Tibial artery (tissue), 4 donors: Measurements from ENCODE around the gene SLC13A4.

ENCODE experiments used
- DNase-seq, 2 donors: peaks; one replicate each; pipeline ENCODE4 v3.0.0-alpha.2; 2019
- H3K27ac ChIP-seq, 2 donors: fragments of 200-600 bp; sonication (generic) in 1 of 2; 1 replicate in 1 of 2; 2 replicates in 1 of 2; pipeline ENCODE4 v1.5.1; 2018 to 2019; ENCODE audit warnings: mild to moderate bottlenecking in 1 of 2
- H3K27me3 ChIP-seq, 2 donors: fragments of 200-600 bp; sonication (generic) in 1 of 2; one replicate each; pipeline versions ENCODE4 v1.5.1 to v1.6.0; 2016 to 2019
- H3K36me3 ChIP-seq, 3 donors: fragments of 200-600 bp; sonication (generic) in 2 of 3; one replicate each; pipeline ENCODE4 v1.5.1; 2016 to 2019; ENCODE audit warnings: mild to moderate bottlenecking in 2 of 3
- H3K4me1 ChIP-seq, 4 donors: fragments of 200-600 bp; sonication (generic) in 2 of 4; 1 replicate in 3 of 4; 2 replicates in 1 of 4; pipeline ENCODE4 v1.5.1; 2016 to 2019
- H3K4me3 ChIP-seq, 2 donors: fragments of 200-600 bp; sonication (generic) in 1 of 2; 1 replicate in 1 of 2; 2 replicates in 1 of 2; pipeline ENCODE4 v1.5.1; 2018 to 2019; ENCODE audit warnings: mild to moderate bottlenecking in 2 of 2
- H3K9me3 ChIP-seq, 3 donors: fragments of 200-600 bp; sonication (generic) in 1 of 3; one replicate each; pipeline ENCODE4 v1.5.1; 2016 to 2019
- intact Hi-C: fragments of 100-400 bp; cut with DNase I; formaldehyde crosslinking; loops from one replicate; pipeline ENCODE4 v1.15.0; 2023; ENCODE audit warnings: low total_unique reads
- TF ChIP-seq, protein P1 (sequence below), 2 experiments: fragments of 200-600 bp in 1 of 2; fragments of 450-650 bp in 1 of 2; IDR thresholded peaks; one replicate each; pipeline ENCODE4 v1.5.1; 2017 to 2019; ENCODE audit warnings: antibody characterized with exemption in 2 of 2, mild to moderate bottlenecking in 1 of 2, moderate library complexity in 1 of 2

Gene SLC13A4

DNA sequence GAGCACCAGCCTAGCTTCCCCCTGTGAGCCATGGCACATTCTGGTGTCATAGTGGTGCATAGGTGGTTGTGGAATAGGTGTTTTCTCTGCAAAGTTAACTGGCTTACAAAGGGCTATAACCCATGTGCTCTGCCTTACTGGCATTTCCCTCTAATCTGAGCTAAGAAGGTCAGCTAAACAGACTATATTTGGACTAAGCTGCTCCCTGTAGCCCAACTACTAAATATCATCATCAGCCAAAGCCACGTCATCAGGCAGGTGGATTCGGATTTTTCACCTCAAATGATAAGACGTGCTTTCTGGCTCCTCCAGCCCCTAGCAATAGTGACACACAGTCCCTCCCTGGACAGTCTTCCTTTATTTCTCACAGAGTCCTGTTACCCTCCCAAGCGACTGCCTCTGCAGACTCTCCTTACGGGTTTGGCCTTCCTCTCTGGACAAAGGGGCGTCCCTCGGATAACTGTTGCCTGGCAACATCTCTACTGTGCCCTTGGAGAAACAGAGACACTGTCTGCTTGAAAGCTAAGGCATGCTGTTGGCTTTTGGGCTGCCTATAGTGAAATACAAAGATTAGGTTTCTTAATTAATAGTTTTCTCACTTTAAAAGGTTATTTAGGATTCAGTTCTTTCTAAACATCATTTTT is 9.1 kb downstream of the SLC13A4 start:
- Histone ChIP-seq H3K9me3 (no peaks in the 10 kb centered on the region), H3K4me3 (no peak overlapping the region), H3K27ac (no peak overlapping the region), H3K36me3 (no peaks in the 10 kb centered on the region), H3K4me1 (peaks cover 0 to 24% (median 13%) of the 10 kb centered on the region in 4 donors), H3K27me3 (no peaks in the 10 kb centered on the region)
- TF ChIP-seq, protein P1, sequence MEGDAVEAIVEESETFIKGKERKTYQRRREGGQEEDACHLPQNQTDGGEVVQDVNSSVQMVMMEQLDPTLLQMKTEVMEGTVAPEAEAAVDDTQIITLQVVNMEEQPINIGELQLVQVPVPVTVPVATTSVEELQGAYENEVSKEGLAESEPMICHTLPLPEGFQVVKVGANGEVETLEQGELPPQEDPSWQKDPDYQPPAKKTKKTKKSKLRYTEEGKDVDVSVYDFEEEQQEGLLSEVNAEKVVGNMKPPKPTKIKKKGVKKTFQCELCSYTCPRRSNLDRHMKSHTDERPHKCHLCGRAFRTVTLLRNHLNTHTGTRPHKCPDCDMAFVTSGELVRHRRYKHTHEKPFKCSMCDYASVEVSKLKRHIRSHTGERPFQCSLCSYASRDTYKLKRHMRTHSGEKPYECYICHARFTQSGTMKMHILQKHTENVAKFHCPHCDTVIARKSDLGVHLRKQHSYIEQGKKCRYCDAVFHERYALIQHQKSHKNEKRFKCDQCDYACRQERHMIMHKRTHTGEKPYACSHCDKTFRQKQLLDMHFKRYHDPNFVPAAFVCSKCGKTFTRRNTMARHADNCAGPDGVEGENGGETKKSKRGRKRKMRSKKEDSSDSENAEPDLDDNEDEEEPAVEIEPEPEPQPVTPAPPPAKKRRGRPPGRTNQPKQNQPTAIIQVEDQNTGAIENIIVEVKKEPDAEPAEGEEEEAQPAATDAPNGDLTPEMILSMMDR (IDR thresholded peaks at IDR 0.05), result no peak
- intact Hi-C loops, result loop anchor here (10.0 kb wide), 1 partner anchor 76 kb away; no protein-coding TSS in a partner anchor
- DNase-seq, result no peak

DNA sequence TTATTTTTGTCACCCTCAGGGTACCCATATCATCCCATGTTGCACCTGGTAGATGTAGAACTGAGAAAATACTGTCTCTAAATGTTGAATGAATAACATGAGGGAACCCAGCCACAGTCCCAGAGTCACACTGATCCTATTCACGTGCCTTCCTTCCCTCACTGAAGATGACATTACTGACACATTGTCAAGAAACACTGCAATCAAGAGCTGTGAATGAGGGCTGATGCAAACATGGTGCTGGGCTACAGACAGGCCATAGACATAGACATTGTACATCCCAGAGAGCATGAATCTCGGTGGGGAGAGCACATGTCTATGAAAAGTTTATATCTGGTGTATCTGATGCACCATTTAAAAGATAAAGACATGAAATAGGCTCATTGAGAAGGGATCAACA is 9.8 kb downstream of the SLC13A4 start:
- intact Hi-C loops, result loop anchor here (10.0 kb wide), 1 partner anchor 77 kb away; no protein-coding TSS in a partner anchor

DNA sequence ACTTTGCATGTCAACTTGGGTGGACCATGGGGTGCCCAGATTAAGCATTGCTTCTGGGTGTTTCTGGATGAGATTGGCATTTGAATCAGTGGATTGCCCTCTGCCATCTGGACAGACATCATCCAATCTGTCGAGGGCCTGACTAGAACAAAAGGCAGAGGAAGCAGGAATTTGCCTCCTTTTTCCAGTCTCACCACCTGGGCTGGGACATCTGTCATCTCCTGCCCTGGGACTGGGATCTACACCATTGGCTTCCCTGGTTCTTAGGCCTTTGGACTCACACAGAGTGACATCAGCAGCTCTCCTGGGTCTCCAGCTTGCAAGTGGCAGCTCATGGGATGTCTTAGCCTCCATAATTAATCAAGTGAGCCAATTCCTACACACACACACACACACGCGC is 10.3 kb downstream of the SLC13A4 start:
- intact Hi-C loops, result loop anchor here (10.0 kb wide), 1 partner anchor 77 kb away; no protein-coding TSS in a partner anchor
- no peak for DNase-seq

More for the DNA sequence above, 9.8 kb downstream of the SLC13A4 start:
- Histone ChIP-seq H3K36me3 (no peaks in the 10 kb centered on the region), H3K27ac (no peak overlapping the region), H3K9me3 (no peaks in the 10 kb centered on the region), H3K4me1 (peaks cover 0 to 28% (median 14%) of the 10 kb centered on the region in 4 donors), H3K4me3 (no peak overlapping the region), H3K27me3 (no peaks in the 10 kb centered on the region)
- TF ChIP-seq, protein P1 (IDR thresholded peaks at IDR 0.05), result no peak
- no peak for DNase-seq

DNA sequence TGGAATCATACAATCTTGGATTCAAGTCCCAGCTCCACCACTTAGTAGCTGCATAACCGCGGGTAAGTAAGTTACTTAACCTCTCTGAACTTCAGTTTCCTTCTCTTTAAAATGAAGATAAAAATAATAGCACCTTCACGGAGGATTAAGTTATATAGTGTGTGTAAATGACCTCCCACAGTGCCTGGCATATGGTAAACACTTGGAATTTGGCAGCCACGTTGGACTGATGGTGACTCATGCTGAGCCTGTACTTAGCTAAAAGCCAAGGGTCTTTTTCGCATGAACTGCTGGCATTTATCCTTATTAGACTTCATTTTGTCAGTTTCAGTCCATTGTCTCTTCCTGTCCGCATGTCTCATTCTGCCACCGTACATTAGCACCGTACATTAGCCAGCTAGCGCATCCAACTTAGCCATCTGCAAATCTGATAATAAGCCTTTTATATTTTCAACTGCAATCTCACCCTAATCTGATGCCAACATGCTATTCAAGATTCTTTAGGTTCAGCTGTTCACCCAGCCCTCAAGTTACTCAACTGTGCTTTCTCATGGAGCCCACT is 11.2 kb downstream of the SLC13A4 start:
- Histone ChIP-seq H3K4me1 (peaks cover 0 to 32% (median 14%) of the 10 kb centered on the region in 4 donors), H3K27ac (no peak overlapping the region), H3K4me3 (no peak overlapping the region), H3K9me3 (no peaks in the 10 kb centered on the region), H3K27me3 (no peaks in the 10 kb centered on the region), H3K36me3 (no peaks in the 10 kb centered on the region)
- TF ChIP-seq, protein P1 (IDR thresholded peaks at IDR 0.05), result no peak
- intact Hi-C loops, result loop anchor here (10.0 kb wide), 1 partner anchor 78 kb away; no protein-coding TSS in a partner anchor
- DNase-seq, result no peak

More for the DNA sequence above, 10.3 kb downstream of the SLC13A4 start:
- Histone ChIP-seq H3K4me1 (peaks cover 0 to 31% (median 14%) of the 10 kb centered on the region in 4 donors), H3K9me3 (no peaks in the 10 kb centered on the region), H3K36me3 (no peaks in the 10 kb centered on the region), H3K27ac (no peak overlapping the region), H3K4me3 (no peak overlapping the region), H3K27me3 (no peaks in the 10 kb centered on the region)
- TF ChIP-seq, protein P1 (IDR thresholded peaks at IDR 0.05), result no peak

DNA sequence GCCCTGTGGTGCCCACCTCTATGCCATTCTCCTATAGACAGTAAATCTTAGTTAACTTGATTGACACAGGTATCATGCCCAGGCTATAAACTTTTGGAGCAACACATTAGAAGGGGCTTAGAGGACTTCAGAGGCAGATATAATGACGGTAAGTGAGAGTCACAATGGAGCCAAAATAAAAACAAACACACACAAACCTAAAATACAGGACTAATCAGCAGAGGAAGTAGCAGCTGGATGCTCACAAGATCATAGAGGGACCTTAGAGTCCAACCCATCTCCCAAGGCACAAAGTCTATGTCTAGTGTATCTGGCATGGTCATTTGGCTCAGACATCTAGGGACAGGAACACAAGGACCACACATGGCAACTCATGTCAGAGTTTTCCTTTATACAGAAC is 12.3 kb downstream of the SLC13A4 start:
- no peaks in the 10 kb centered on the region for H3K27me3 ChIP-seq
- TF ChIP-seq, protein P1 (IDR thresholded peaks at IDR 0.05), result no peak
- no peak for DNase-seq
- no peak overlapping the region for H3K27ac ChIP-seq
- H3K9me3 ChIP-seq, result no peaks in the 10 kb centered on the region
- H3K36me3 ChIP-seq, result no peaks in the 10 kb centered on the region
- intact Hi-C loops, result loop anchor here (10.0 kb wide), 1 partner anchor 79 kb away; no protein-coding TSS in a partner anchor
- no peak overlapping the region for H3K4me3 ChIP-seq
- H3K4me1 ChIP-seq, result peaks cover 0 to 32% (median 18%) of the 10 kb centered on the region in 4 donors
